Hepatocyte (in vitro differentiated cells): Measurements from ENCODE around the gene SCARF2. TPM values are rescaled to one million over a fixed set of nuclear protein-coding genes. Genes with fewer than 3 reads are reported as not detected.
"Not testable (repeated sequence)": the region's sequence is repeated elsewhere in the genome, so short reads cannot be mapped to it uniquely, and the experiment has no call there.

Experiments used
- DNase-seq: peaks from one replicate; pipeline ENCODE4 v3.0.0-alpha.2; 2016; ENCODE audit warnings: low spot score
- H2AFZ ChIP-seq: fragments of 200-600 bp; sonication (generic); 2 replicates; pipeline ENCODE4 v1.6.0; 2016; ENCODE audit warnings: antibody characterized with exemption, mild to moderate bottlenecking
- H3K27ac ChIP-seq: fragments of 200-600 bp; sonication (generic); 2 replicates; pipeline ENCODE4 v1.5.1; 2016; ENCODE audit warnings: mild to moderate bottlenecking
- H3K27me3 ChIP-seq: fragments of 200-600 bp; sonication (generic); 2 replicates; pipeline ENCODE4 v1.6.1; 2016
- H3K36me3 ChIP-seq: fragments of 200-600 bp; sonication (generic); replicated peaks from 2 replicates; pipeline ENCODE4 v1.5.1; 2016; ENCODE audit warnings: low read depth; ENCODE audit not compliant: insufficient read depth
- H3K4me1 ChIP-seq: fragments of 200-600 bp; sonication (generic); 2 replicates; pipeline ENCODE4 v1.5.1; 2016; ENCODE audit warnings: mild to moderate bottlenecking, moderate library complexity; ENCODE audit not compliant: insufficient read depth
- H3K4me2 ChIP-seq: fragments of 200-600 bp; sonication (generic); 2 replicates; pipeline ENCODE4 v1.6.0; 2016
- H3K4me3 ChIP-seq: fragments of 200-600 bp; sonication (generic); 2 replicates; pipeline ENCODE4 v1.5.1; 2016; ENCODE audit warnings: mild to moderate bottlenecking
- H3K79me2 ChIP-seq: fragments of 200-600 bp; sonication (generic); 2 replicates; pipeline ENCODE4 v1.6.0; 2017; ENCODE audit warnings: mild to moderate bottlenecking
- H3K9me2 ChIP-seq: fragments of 200-600 bp; sonication (generic); replicated peaks from 2 replicates; pipeline ENCODE4 v1.6.0; 2017; ENCODE audit warnings: mild to moderate bottlenecking; ENCODE audit not compliant: insufficient read depth
- H3K9me3 ChIP-seq: fragments of 200-600 bp; sonication (generic); 2 replicates; pipeline ENCODE4 v1.5.1; 2016; ENCODE audit warnings: low read depth, mild to moderate bottlenecking
- H4K20me1 ChIP-seq: fragments of 200-600 bp; sonication (generic); 2 replicates; pipeline ENCODE4 v1.6.0; 2016; ENCODE audit warnings: mild to moderate bottlenecking; ENCODE audit not compliant: insufficient read depth, poor library complexity, severe bottlenecking
- CTCF ChIP-seq: fragments of 200-600 bp; sonication (generic); IDR thresholded peaks from 2 replicates; pipeline ENCODE4 v1.5.1; 2016; ENCODE audit warnings: antibody characterized with exemption, mild to moderate bottlenecking; ENCODE audit not compliant: poor library complexity
- EZH2 ChIP-seq: fragments of 200-600 bp; sonication (generic); IDR thresholded peaks from 2 replicates; pipeline ENCODE4 v1.6.1; 2016; ENCODE audit warnings: antibody characterized with exemption, mild to moderate bottlenecking, borderline replicate concordance
- EZH2phosphoT487 ChIP-seq: fragments of 200-600 bp; sonication (generic); IDR thresholded peaks from one replicate; pipeline ENCODE4 v1.6.1; 2018; ENCODE audit warnings: antibody characterized with exemption, mild to moderate bottlenecking, low read depth, moderate library complexity; ENCODE audit not compliant: unreplicated experiment, severe bottlenecking
- WGBS: methylation state at CpG from one replicate; pipeline ENCODE4 v1.1.6; 2016; ENCODE audit warnings: low lambda C conversion rate; ENCODE audit errors: missing lambda C conversion rate; 5-methylcytosine and 5-hydroxymethylcytosine counted together
- polyA plus RNA-seq: library from polyadenylated mRNA; unstranded; fragments of >200 nt; fragmentation: Nextera tagmentation; extraction: Ambion mirVana; gene quantifications from 2 replicates; pipeline ENCODE4 v1.2.1, GENCODE V29; 2016
- total RNA-seq: library from RNA; depleted of rRNA; stranded (reverse); fragments of >200 nt; gene quantifications from 2 replicates; pipeline ENCODE4 v1.2.3, GENCODE V29; 2014

The SCARF2 gene
- total and polyA plus RNA-seq, 2 experiments from 2014 or later = 19.3 to 35.2 TPM

DNA sequence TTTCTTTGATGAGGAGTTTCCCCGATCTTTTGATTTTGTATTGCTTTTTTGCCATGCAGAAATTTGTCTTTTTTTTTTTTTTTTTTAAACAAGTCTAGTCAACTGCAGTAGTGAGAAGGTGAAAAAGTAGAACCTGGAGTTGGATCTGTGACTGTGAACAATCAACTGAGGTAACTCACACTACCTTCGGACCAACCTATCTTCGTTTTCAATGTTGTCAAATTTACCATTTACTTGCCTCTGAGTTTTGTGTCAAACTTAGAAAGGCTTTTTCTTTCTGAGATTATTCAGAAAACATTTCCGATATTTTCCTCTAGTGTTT, 37.5 kb upstream of the SCARF2 start:
- Histone ChIP-seq H3K36me3 (no peaks in the 10 kb centered on the region), H3K4me2 (no peak overlapping the region), H2AFZ (no peak overlapping the region), H4K20me1 (no peaks in the 10 kb centered on the region), H3K27me3 (no peaks in the 10 kb centered on the region), H3K4me3 (no peak overlapping the region), H3K27ac (no peak overlapping the region), H3K4me1 (no peaks in the 10 kb centered on the region), H3K9me2 (no peaks in the 10 kb centered on the region), H3K79me2 (no peaks in the 10 kb centered on the region), H3K9me3 (no peaks in the 10 kb centered on the region)
- WGBS = 96% methylated on average over 4 of the region's 4 CpGs
- DNase-seq = no peak
- no peak for TF ChIP-seq CTCF
- TF ChIP-seq EZH2 = no peak
- no peak for TF ChIP-seq EZH2phosphoT487

- TF ChIP-seq CTCF (no peak), EZH2 (no peak), EZH2phosphoT487 (no peak)
- H3K36me3 ChIP-seq = no peaks in the 10 kb centered on the region
- no peak overlapping the region for H3K4me2 ChIP-seq
- H3K27me3 ChIP-seq = no peaks in the 10 kb centered on the region
- DNase-seq = no peak
- no peaks in the 10 kb centered on the region for H3K9me2 ChIP-seq
- WGBS = 92% methylated on average over 11 of the region's 11 CpGs
- no peaks in the 10 kb centered on the region for H3K4me1 ChIP-seq
- no peaks in the 10 kb centered on the region for H3K79me2 ChIP-seq
- no peak overlapping the region for H2AFZ ChIP-seq
- H3K9me3 ChIP-seq = no peaks in the 10 kb centered on the region
- no peaks in the 10 kb centered on the region for H4K20me1 ChIP-seq
- no peak overlapping the region for H3K4me3 ChIP-seq
- H3K27ac ChIP-seq = no peak overlapping the region
These were observed 35.2 kb upstream of the SCARF2 start for GRCh38 chr22:20472629-20473442.

DNA sequence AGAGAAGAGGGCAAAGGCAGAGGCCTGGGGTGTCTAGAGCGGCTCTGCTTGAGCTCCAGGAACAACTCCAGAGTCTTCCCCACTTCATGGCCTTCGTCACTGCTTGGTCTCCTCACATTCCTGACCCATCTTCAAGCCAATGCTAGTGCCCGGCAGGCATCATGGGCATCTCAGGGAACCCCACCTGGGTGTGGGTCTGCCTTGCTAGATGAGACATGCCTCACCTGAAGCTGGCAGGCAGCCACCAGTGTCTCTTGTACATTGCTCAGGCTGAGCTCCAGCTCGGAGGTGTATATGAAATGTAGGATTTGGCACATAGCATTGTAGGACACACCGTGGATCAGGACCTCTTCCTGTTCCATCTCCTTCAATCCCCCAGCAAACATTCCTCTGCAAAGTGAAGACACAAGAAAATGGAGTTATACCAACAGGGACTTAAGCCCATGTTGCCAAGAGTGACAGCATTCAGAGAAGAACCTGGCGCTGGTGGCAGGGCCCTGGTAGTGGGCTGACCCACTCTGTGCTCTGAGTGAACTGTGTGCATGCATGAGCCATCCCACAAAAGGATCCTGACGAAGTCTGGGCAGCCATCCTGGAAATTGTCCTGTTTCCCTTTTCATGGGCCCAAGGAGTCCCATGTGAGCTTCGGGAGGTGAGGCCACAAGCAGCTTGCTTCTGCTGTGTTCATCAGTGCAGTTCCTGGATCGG, 33.7 kb upstream of the SCARF2 start:
- no peaks in the 10 kb centered on the region for H3K4me1 ChIP-seq
- no peak overlapping the region for H3K4me3 ChIP-seq
- WGBS = 96% methylated on average over 9 of the region's 9 CpGs
- H3K4me2 ChIP-seq = no peak overlapping the region
- H3K9me2 ChIP-seq = no peaks in the 10 kb centered on the region
- no peak overlapping the region for H2AFZ ChIP-seq
- no peaks in the 10 kb centered on the region for H3K36me3 ChIP-seq
- H3K27ac ChIP-seq = no peak overlapping the region
- no peak for DNase-seq
- H3K79me2 ChIP-seq = no peaks in the 10 kb centered on the region
- TF ChIP-seq EZH2phosphoT487 = no peak
- TF ChIP-seq CTCF = no peak
- TF ChIP-seq EZH2 = no peak
- H3K27me3 ChIP-seq = no peaks in the 10 kb centered on the region
- no peaks in the 10 kb centered on the region for H3K9me3 ChIP-seq
- H4K20me1 ChIP-seq = no peaks in the 10 kb centered on the region

GRCh38 chr22:20470525-20470924, 32.9 kb upstream of the SCARF2 start:
- H3K27me3 ChIP-seq, H3K9me2 ChIP-seq, H3K36me3 ChIP-seq, H3K27ac ChIP-seq, H2AFZ ChIP-seq, H3K4me2 ChIP-seq, H3K4me1 ChIP-seq, H3K9me3 ChIP-seq, H3K4me3 ChIP-seq, H3K79me2 ChIP-seq, H4K20me1 ChIP-seq, DNase-seq: not testable (repeated sequence)
- WGBS = 97% methylated on average over 2 of the region's 2 CpGs
